A549 (cell line): Measurements from ENCODE around the gene ITCH. TPM values are rescaled to one million over a fixed set of nuclear protein-coding genes. Genes with fewer than 3 reads are reported as not detected.
A peak's percentile ranks its signal among the peaks of the same experiment; 100 is the strongest.

Experiments
- ATAC-seq, 2 experiments: fragments of 200-7000 bp in 1 of 2; fragments of >200 bp in 1 of 2; cut with Nextera tagmentation in 1 of 2; cut with Tn5 transposase in 1 of 2; 3 replicates each; pipeline versions ENCODE4 v1.8.0 to v1.9.1; 2018 to 2020; ENCODE audit warnings: mild to moderate bottlenecking in 1 of 2, moderate library complexity in 1 of 2
- CTCF ChIA-PET: fragments of 300-600 bp; sonication (Branson Sonifier 250); formaldehyde crosslinking; extraction: SDS; loops from one replicate; lab custom pipeline; 2021; ENCODE audit warnings: antibody characterized with exemption, inconsistent platforms; lab: Yijun Ruan, JAX
- POLR2A ChIA-PET: fragments of 350-600 bp; formaldehyde crosslinking; extraction: SDS; loops from one replicate; lab custom pipeline; 2021; ENCODE audit warnings: antibody characterized with exemption, inconsistent platforms; lab: Yijun Ruan, JAX
- DNase-seq, 2 experiments: peaks; one replicate each; pipeline versions ENCODE4 v3.0.0 to v3.0.0-alpha.2; 2011 to 2016; ENCODE audit warnings: low read depth in 1 of 2, low spot score in 1 of 2
- FAIRE-seq: peaks from 2 replicates; lab custom pipeline; 2011; peaks lifted over from hg19 to GRCh38; lab: Jason Lieb, UNC
- H3K27ac ChIP-seq, 2 experiments: fragments of >200 bp; sonication (Bioruptor Twin); formaldehyde crosslinking; 3 replicates each; pipeline ENCODE4 v1.5.1; 2016 to 2017
- H3K4me1 ChIP-seq: fragments of >200 bp; sonication (Bioruptor Twin); formaldehyde crosslinking; 3 replicates; pipeline ENCODE4 v1.6.1; 2016
- H3K4me2 ChIP-seq: fragments of >200 bp; sonication (Bioruptor Twin); formaldehyde crosslinking; 3 replicates; pipeline ENCODE4 v1.6.1; 2016
- H3K4me3 ChIP-seq: fragments of >200 bp; sonication (Bioruptor Twin); formaldehyde crosslinking; 3 replicates; pipeline ENCODE4 v1.5.1; 2016
- H3K9me3 ChIP-seq: fragments of >200 bp; sonication (Bioruptor Twin); formaldehyde crosslinking; 3 replicates; pipeline ENCODE4 v1.6.1; 2016
- BCL3 ChIP-seq: fragments of >200 bp; sonication (Bioruptor Twin); formaldehyde crosslinking; IDR thresholded peaks from 3 replicates; pipeline ENCODE4 v1.6.1; 2016
- BHLHE40 ChIP-seq: IDR thresholded peaks from 2 replicates; pipeline ENCODE4 v1.6.1; 2012; ENCODE audit warnings: low read depth, low read length, inconsistent platforms
- CBX2 ChIP-seq: fragments of 200-600 bp; sonication (generic); IDR thresholded peaks from 2 replicates; pipeline ENCODE4 v1.6.1; 2016; ENCODE audit warnings: low read depth, mild to moderate bottlenecking, borderline replicate concordance
- CEBPB ChIP-seq, 2 experiments: fragments of >200 bp in 1 of 2; sonication (Bioruptor Twin) in 1 of 2; formaldehyde crosslinking in 1 of 2; IDR thresholded peaks; 2 replicates each; pipeline ENCODE4 v1.6.1; 2012 to 2016
- CHD2 ChIP-seq: fragments of 150-350 bp; IDR thresholded peaks from 2 replicates; pipeline ENCODE4 v1.6.1; 2014; ENCODE audit warnings: low read length; ENCODE audit not compliant: partially characterized antibody
- CHD4 ChIP-seq: fragments of 200-600 bp; sonication (generic); IDR thresholded peaks from 2 replicates; pipeline ENCODE4 v1.6.1; 2016; ENCODE audit warnings: antibody characterized with exemption, mild to moderate bottlenecking, borderline replicate concordance
- E2F6 ChIP-seq: IDR thresholded peaks from 2 replicates; pipeline ENCODE4 v1.6.1; 2012; ENCODE audit warnings: low read depth, borderline replicate concordance
- EHMT2 ChIP-seq: fragments of 200-600 bp; sonication (generic); IDR thresholded peaks from 2 replicates; pipeline ENCODE4 v1.6.1; 2016; ENCODE audit warnings: antibody characterized with exemption, low read depth, mild to moderate bottlenecking, moderate library complexity
- ELK1 ChIP-seq: fragments of 150-350 bp; IDR thresholded peaks from 2 replicates; pipeline ENCODE4 v1.6.1; 2014; ENCODE audit warnings: low read depth, mild to moderate bottlenecking, low read length
- EP300 ChIP-seq, 2 experiments: fragments of >200 bp; sonication (Bioruptor Twin); formaldehyde crosslinking; IDR thresholded peaks; 2 replicates in 1 of 2; 3 replicates in 1 of 2; pipeline ENCODE4 v1.6.1; 2016 to 2017
- FOXS1 ChIP-seq: fragments of 250-450 bp; sonication (Bioruptor Pico); IDR thresholded peaks from 2 replicates; pipeline ENCODE4 v1.5.0; 2020; ENCODE audit warnings: mild to moderate bottlenecking, moderate library complexity
- HMGXB4 ChIP-seq: fragments of 250-450 bp; sonication (Bioruptor Pico); IDR thresholded peaks from 2 replicates; pipeline ENCODE4 v1.5.0; 2021; ENCODE audit warnings: mild to moderate bottlenecking, moderate library complexity, borderline replicate concordance
- JUN ChIP-seq, 2 experiments: fragments of >200 bp; sonication (Bioruptor Twin); formaldehyde crosslinking; IDR thresholded peaks; 2 replicates in 1 of 2; 3 replicates in 1 of 2; pipeline ENCODE4 v1.6.1; 2016 to 2017
- MAX ChIP-seq: IDR thresholded peaks from 2 replicates; pipeline ENCODE4 v1.6.1; 2012
- PBX3 ChIP-seq: IDR thresholded peaks from 2 replicates; pipeline ENCODE4 v1.6.1; 2012
- PHF8 ChIP-seq: fragments of 200-600 bp; sonication (generic); IDR thresholded peaks from 2 replicates; pipeline ENCODE4 v1.6.1; 2016; ENCODE audit warnings: low read depth, mild to moderate bottlenecking, antibody characterized with exemption, moderate library complexity, borderline replicate concordance
- POLR2A ChIP-seq: IDR thresholded peaks from 2 replicates; pipeline ENCODE4 v1.6.1; 2012; ENCODE audit warnings: mild to moderate bottlenecking, low read length
- RARB ChIP-seq: fragments of 250-450 bp; sonication (Bioruptor Pico); IDR thresholded peaks from 2 replicates; pipeline ENCODE4 v1.8.0; 2021; ENCODE audit warnings: mild to moderate bottlenecking, moderate library complexity
- REST ChIP-seq: fragments of 200-600 bp; sonication (generic); IDR thresholded peaks from 2 replicates; pipeline ENCODE4 v1.6.1; 2016; ENCODE audit warnings: antibody characterized with exemption, mild to moderate bottlenecking, moderate library complexity
- RFX5 ChIP-seq: fragments of 450-650 bp; IDR thresholded peaks from 2 replicates; pipeline ENCODE4 v1.7.1; 2014; ENCODE audit warnings: antibody characterized with exemption, mild to moderate bottlenecking, moderate library complexity
- RNF2 ChIP-seq: fragments of 200-600 bp; sonication (generic); IDR thresholded peaks from 2 replicates; pipeline ENCODE4 v1.6.1; 2016; ENCODE audit warnings: low read depth, mild to moderate bottlenecking, antibody characterized with exemption, moderate library complexity, borderline replicate concordance
- TP53 ChIP-seq: fragments of 250-450 bp; sonication (Bioruptor Pico); IDR thresholded peaks from 2 replicates; pipeline ENCODE4 v1.5.0; 2021; ENCODE audit warnings: mild to moderate bottlenecking, moderate library complexity
- ZSCAN20 ChIP-seq: fragments of 250-450 bp; sonication (Bioruptor Pico); IDR thresholded peaks from 2 replicates; pipeline ENCODE4 v1.8.0; 2022; ENCODE audit warnings: mild to moderate bottlenecking, moderate library complexity
- WGBS: methylation state at CpG from one replicate; pipeline ENCODE4 v1.1.6; 2017; ENCODE audit errors: missing lambda C conversion rate; 5-methylcytosine and 5-hydroxymethylcytosine counted together
- polyA minus RNA-seq: library from RNA; depleted of rRNA, polyadenylated mRNA; stranded (reverse); fragments of >200 nt; gene quantifications from 2 replicates; pipeline ENCODE4 v1.2.3, GENCODE V29; 2011; rRNA and poly(A)+ RNA removed
- polyA plus RNA-seq, 4 experiments: library from polyadenylated mRNA; depleted of rRNA in 3 of 4; stranded (reverse); fragments of >200 nt; fragmentation: RNase III in 1 of 4; extraction: RNeasy Plus Mini Kit Qiagen cat#74134 plus additional on column Dnase treatment in 1 of 4; gene quantifications; 2 replicates in 3 of 4; 3 replicates in 1 of 4; pipeline ENCODE4 v1.2.3, GENCODE V29; 2011 to 2017

The ITCH gene
- polyA plus RNA-seq (2011; rRNA removed), result 23.9 and 27.5 TPM in 2 replicates
- polyA plus RNA-seq (2012; cell fraction: cytosol; rRNA removed), result 3.2 and 4.1 TPM in 2 replicates
- 2.3 and 4.6 TPM in 2 replicates for polyA plus RNA-seq (2012; cell fraction: nucleus; rRNA removed)
- 24.4 to 25.0 TPM (median 24.4 TPM) in 3 replicates for polyA plus RNA-seq (2017; fragmentation: RNase III; extraction: RNeasy Plus Mini Kit Qiagen cat#74134 plus additional on column Dnase treatment)
- 23.8 and 38.5 TPM in 2 replicates for polyA minus RNA-seq

GRCh38 chr20:34363062-34363464 lies at the start of gene ITCH:
TSS of gene ITCH (plus strand) at chr20:34363273. CDS start at chr20:34393812, 30,539 bp downstream.
- Histone ChIP-seq H3K4me3 (peak within 1 kb of the TSS; percentile 81), H3K27ac (peak within 1 kb of the TSS; percentile 97 to 98), H3K4me1 (peaks cover 40% of the 10 kb centered on the region), H3K4me2 (peak within 1 kb of the TSS; percentile 92), H3K9me3 (no peaks in the 10 kb centered on the region)
- DNase-seq (peak; percentile 96 to 98), ATAC-seq (peak; percentile 99 to 100), FAIRE-seq (no peak)
- ChIA-PET POLR2A (interaction anchor here (0.6 to 1.9 kb wide), 16 partner anchors 9 to 153 kb away, joined by 3 to 21 read pairs (median 4); partner anchors contain the start of genes AHCY and DYNLRB1), CTCF (interaction anchor here (0.6 to 8.8 kb wide), 5 partner anchors 9 to 160 kb away, joined by 4 to 77 read pairs (median 5); no protein-coding TSS in a partner anchor)
- no peak for TF ChIP-seq EHMT2
- TF ChIP-seq FOXS1 (CRISPR knock-in tag), result no peak
- TF ChIP-seq PHF8, result peak; percentile 85; the same call in 1 of the 2 replicates
- TF ChIP-seq POLR2A, result peak; percentile 80
- TF ChIP-seq MAX, result 0 out of 2 replicates have a peak, but pooled peaks have one; percentile 15
- no peak for TF ChIP-seq PBX3
- TF ChIP-seq E2F6, result peak; percentile 12; the same call in 1 of the 2 replicates
- peak; percentile 71 to 75; a peak in 3 of 5 replicates for TF ChIP-seq JUN (IDR thresholded peaks at IDR 0.05)
- TF ChIP-seq BCL3, result 0 out of 3 replicates have a peak, but pooled peaks have one; percentile 61
- WGBS, result 0% methylated on average over 20 of the region's 32 CpGs

GRCh38 chr20:34315236-34315635 lies 47.8 kb upstream of the ITCH start:
- no peak for DNase-seq
- no peak for ATAC-seq
- CTCF ChIA-PET, result interaction anchor here (3.8 to 7.1 kb wide), 4 partner anchors 51 to 208 kb away, joined by 53 to 106 read pairs (median 71); partner anchors contain the start of gene ITCH
- FAIRE-seq, result no peak
- H3K4me3 ChIP-seq, result no peak overlapping the region
- no peak overlapping the region for H3K27ac ChIP-seq
- no peaks in the 10 kb centered on the region for H3K9me3 ChIP-seq
- POLR2A ChIA-PET, result no interaction called here
- peaks cover 38% of the 10 kb centered on the region for H3K4me1 ChIP-seq
- H3K4me2 ChIP-seq, result no peak overlapping the region
- WGBS, result 91% methylated on average over 3 of the region's 3 CpGs
- TF ChIP-seq POLR2A (no peak), RFX5 (no peak), CHD4 (no peak), FOXS1 (CRISPR knock-in tag) (no peak), TP53 (CRISPR knock-in tag) (no peak), EP300 (IDR thresholded peaks at IDR 0.05) (no peak), CHD2 (no peak), BCL3 (no peak), HMGXB4 (CRISPR knock-in tag) (no peak), RNF2 (no peak), REST (no peak), ZSCAN20 (no peak), RARB (CRISPR knock-in tag) (no peak), CBX2 (no peak), CEBPB (IDR thresholded peaks at IDR 0.05) (no peak), ELK1 (no peak), BHLHE40 (no peak)
